T-helper 9 cell (primary cell): ENCODE results near the gene SDR42E2.
"Not testable (repeated sequence)": the region's sequence is repeated elsewhere in the genome, so short reads cannot be mapped to it uniquely, and the experiment has no call there.

Experiments
- DNase-seq: peaks from one replicate; pipeline ENCODE4 v3.0.0-alpha.2; 2020
- total RNA-seq, 2 donors: gene quantifications; one replicate each; lab custom pipeline; 2026; lab: John Stamatoyannopoulos, UW

The SDR42E2 gene
- 0.35 to 10.1 reads per million in 2 donors for total RNA-seq

GRCh38 chr16:22161999-22162655 lies at the start of gene SDR42E2:
TSS of gene SDR42E2 (plus strand) at chr16:22162506. CDS start at chr16:22165583, 3,077 bp downstream.
- peak; percentile 47 for DNase-seq

GRCh38 chr16:22116095-22116700 lies 46.1 kb upstream of the SDR42E2 start:
- DNase-seq = no peak

- no peak for DNase-seq
These were observed 44.7 kb upstream of the SDR42E2 start for GRCh38 chr16:22117609-22118008.

GRCh38 chr16:22120440-22120839 lies 41.9 kb upstream of the SDR42E2 start:
- no peak for DNase-seq

- no peak for DNase-seq
These were observed 40.1 kb upstream of the SDR42E2 start for GRCh38 chr16:22122239-22122638.

GRCh38 chr16:22123146-22123545 lies 39.2 kb upstream of the SDR42E2 start:
- no peak for DNase-seq

GRCh38 chr16:22123759-22124490 lies 38.4 kb upstream of the SDR42E2 start:
- DNase-seq = no peak

- no peak for DNase-seq
These were observed 37.6 kb upstream of the SDR42E2 start for GRCh38 chr16:22124583-22125284.

- no peak for DNase-seq
These were observed 36.2 kb upstream of the SDR42E2 start for GRCh38 chr16:22126037-22126558.

- DNase-seq = not testable (repeated sequence)
These were observed 33.8 kb upstream of the SDR42E2 start for GRCh38 chr16:22128537-22128936.

GRCh38 chr16:22130528-22130927 lies 31.8 kb upstream of the SDR42E2 start:
- no peak for DNase-seq

GRCh38 chr16:22132801-22133200 lies 29.5 kb upstream of the SDR42E2 start:
- DNase-seq = no peak

GRCh38 chr16:22138482-22138881 lies 23.8 kb upstream of the SDR42E2 start:
- DNase-seq = no peak

- no peak for DNase-seq
These were observed 23.3 kb upstream of the SDR42E2 start for GRCh38 chr16:22139008-22139407.

GRCh38 chr16:22139732-22140131 lies 22.6 kb upstream of the SDR42E2 start:
- no peak for DNase-seq

- no peak for DNase-seq
These were observed 20.5 kb upstream of the SDR42E2 start for GRCh38 chr16:22141767-22142166.

GRCh38 chr16:22144520-22144919 lies 17.8 kb upstream of the SDR42E2 start:
- no peak for DNase-seq

GRCh38 chr16:22147853-22148252 lies 14.5 kb upstream of the SDR42E2 start:
- no peak for DNase-seq

- no peak for DNase-seq
These were observed 10.9 kb upstream of the SDR42E2 start for GRCh38 chr16:22151246-22151998.

GRCh38 chr16:22152316-22152715 lies 10.0 kb upstream of the SDR42E2 start:
- no peak for DNase-seq

GRCh38 chr16:22153078-22153477 lies 9.2 kb upstream of the SDR42E2 start:
- DNase-seq = not testable (repeated sequence)

- DNase-seq = no peak
These were observed 905 bp upstream of the SDR42E2 start for GRCh38 chr16:22161401-22161800.
